Activated naive CD8-positive, alpha-beta T cell treated with anti-CD3 and anti-CD28 coated beads, Interleukin-2, amount 50 U/mL, for 24 hours (primary cell): ENCODE measurements around the gene PAGE5.

Experiments
- ATAC-seq: fragments of 150-1000 bp; cut with Tn5 transposase; one replicate; pipeline ENCODE4 v1.10.0; 2021
- DNase-seq: peaks from one replicate; pipeline ENCODE4 v3.0.0; 2021
- H3K27ac Mint-ChIP-seq: one replicate; pipeline ENCODE4 v1.8.0; 2021; ENCODE audit warnings: mild to moderate bottlenecking, mixed read lengths
- H3K27me3 Mint-ChIP-seq: one replicate; pipeline ENCODE4 v1.8.0; 2021; ENCODE audit warnings: mixed read lengths
- H3K36me3 Mint-ChIP-seq: one replicate; pipeline ENCODE4 v1.8.0; 2021; ENCODE audit warnings: low read depth, mixed read lengths
- H3K4me1 Mint-ChIP-seq: one replicate; pipeline ENCODE4 v1.8.0; 2021; ENCODE audit warnings: mixed read lengths
- H3K4me3 Mint-ChIP-seq: one replicate; pipeline ENCODE4 v1.8.0; 2021; ENCODE audit warnings: mild to moderate bottlenecking, moderate library complexity, mixed read lengths
- H3K9me3 Mint-ChIP-seq: one replicate; pipeline ENCODE4 v1.8.0; 2021; ENCODE audit warnings: mixed read lengths

The PAGE5 gene

DNA sequence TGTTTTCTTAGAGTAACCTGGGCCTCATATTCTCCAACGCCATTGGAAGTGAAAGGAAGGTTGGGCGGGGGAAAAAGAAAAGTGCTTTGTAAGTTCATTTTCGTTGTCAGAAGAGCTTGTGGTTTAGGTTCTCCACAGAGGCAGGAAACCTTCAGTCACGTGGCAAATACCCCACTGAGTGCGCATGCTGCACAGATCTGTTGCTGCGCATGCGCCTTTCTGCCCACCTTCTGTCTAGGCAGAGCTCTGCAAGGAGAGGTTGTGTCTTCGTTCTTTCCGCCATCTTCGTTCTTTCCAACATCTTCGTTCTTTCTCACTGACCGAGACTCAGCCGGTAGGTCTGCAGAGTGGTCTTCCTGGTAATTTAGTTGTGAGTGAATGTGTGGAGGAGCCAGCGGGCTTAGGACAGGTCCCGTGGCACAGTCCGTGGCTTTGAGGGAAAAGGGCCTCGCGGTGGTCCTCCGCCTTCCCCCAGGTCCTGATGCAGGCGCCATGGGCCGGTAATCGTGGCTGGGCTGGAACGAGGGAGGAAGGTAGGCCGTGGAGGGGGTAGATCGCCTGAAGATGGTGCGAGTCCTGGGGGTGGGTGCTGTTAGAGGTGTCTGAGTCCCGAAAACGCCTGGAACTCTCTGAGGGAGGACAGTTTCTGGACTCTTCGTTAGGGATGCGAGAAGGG lies at the start of gene PAGE5:
PAGE5 (plus strand) TSS at position 228 of the 676 bp plus-strand sequence. CDS start 1,037 bp downstream, outside the sequence.
- Mint-ChIP-seq H3K36me3 (no peaks in the 10 kb centered on the region), H3K27ac (no peak within 1 kb of the TSS), H3K4me1 (no peaks in the 10 kb centered on the region), H3K4me3 (no peak within 1 kb of the TSS), H3K27me3 (no peaks in the 10 kb centered on the region), H3K9me3 (no peaks in the 10 kb centered on the region)
- no peak for DNase-seq
- no peak for ATAC-seq

DNA sequence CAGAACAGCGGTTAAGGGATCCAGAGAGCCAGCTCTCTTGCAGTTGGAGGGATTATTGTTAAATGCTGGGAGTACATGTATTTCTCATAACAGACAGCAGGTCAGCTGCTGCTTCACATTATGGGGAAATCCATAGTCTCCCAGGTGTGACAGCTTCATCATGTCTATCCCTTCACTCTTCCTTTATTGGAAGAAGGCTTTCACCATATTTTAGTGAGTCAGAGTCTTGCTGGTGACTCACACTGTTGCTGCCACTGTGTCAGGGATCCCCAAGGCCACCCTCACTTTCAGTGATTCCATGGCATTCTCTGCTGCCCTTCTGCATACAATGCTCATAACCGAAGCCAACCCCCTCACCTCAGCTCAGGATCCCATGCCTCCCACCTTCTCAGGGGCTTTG lies 32.9 kb upstream of the PAGE5 start:
- Mint-ChIP-seq H3K27me3 (peaks cover 2% of the 10 kb centered on the region), H3K27ac (no peak overlapping the region), H3K4me3 (no peak overlapping the region), H3K36me3 (no peaks in the 10 kb centered on the region), H3K4me1 (no peaks in the 10 kb centered on the region), H3K9me3 (no peaks in the 10 kb centered on the region)
- DNase-seq (no peak), ATAC-seq (no peak)

GRCh38 chrX:55196688-55197087 lies 23.5 kb upstream of the PAGE5 start:
- Mint-ChIP-seq H3K27me3 (no peaks in the 10 kb centered on the region), H3K36me3 (no peaks in the 10 kb centered on the region), H3K4me3 (no peak overlapping the region), H3K9me3 (no peaks in the 10 kb centered on the region), H3K4me1 (no peaks in the 10 kb centered on the region), H3K27ac (no peak overlapping the region)
- no peak for ATAC-seq
- no peak for DNase-seq

- no peak overlapping the region for H3K4me3 Mint-ChIP-seq
- DNase-seq: no peak
- no peak overlapping the region for H3K27ac Mint-ChIP-seq
- no peaks in the 10 kb centered on the region for H3K27me3 Mint-ChIP-seq
- ATAC-seq: no peak
- no peaks in the 10 kb centered on the region for H3K36me3 Mint-ChIP-seq
- H3K9me3 Mint-ChIP-seq: no peaks in the 10 kb centered on the region
- no peaks in the 10 kb centered on the region for H3K4me1 Mint-ChIP-seq
Observed at GRCh38 chrX:55201930-55202579, 18.1 kb upstream of the PAGE5 start.

- Mint-ChIP-seq H3K4me3 (no peak overlapping the region), H3K27me3 (no peaks in the 10 kb centered on the region), H3K27ac (no peak overlapping the region), H3K36me3 (no peaks in the 10 kb centered on the region), H3K4me1 (no peaks in the 10 kb centered on the region), H3K9me3 (no peaks in the 10 kb centered on the region)
- DNase-seq: no peak
- ATAC-seq: no peak
Observed at GRCh38 chrX:55206162-55206941, 13.8 kb upstream of the PAGE5 start.

GRCh38 chrX:55210931-55211677 lies 9.0 kb upstream of the PAGE5 start:
- Mint-ChIP-seq H3K9me3 (no peaks in the 10 kb centered on the region), H3K4me3 (no peak overlapping the region), H3K36me3 (no peaks in the 10 kb centered on the region), H3K4me1 (no peaks in the 10 kb centered on the region), H3K27me3 (no peaks in the 10 kb centered on the region), H3K27ac (no peak overlapping the region)
- no peak for DNase-seq
- no peak for ATAC-seq

GRCh38 chrX:55213381-55213780 lies 6.8 kb upstream of the PAGE5 start:
- no peaks in the 10 kb centered on the region for H3K27me3 Mint-ChIP-seq
- DNase-seq (no peak), ATAC-seq (no peak)
- no peak overlapping the region for H3K4me3 Mint-ChIP-seq
- H3K4me1 Mint-ChIP-seq: no peaks in the 10 kb centered on the region
- H3K9me3 Mint-ChIP-seq: no peaks in the 10 kb centered on the region
- no peaks in the 10 kb centered on the region for H3K36me3 Mint-ChIP-seq
- H3K27ac Mint-ChIP-seq: no peak overlapping the region

DNA sequence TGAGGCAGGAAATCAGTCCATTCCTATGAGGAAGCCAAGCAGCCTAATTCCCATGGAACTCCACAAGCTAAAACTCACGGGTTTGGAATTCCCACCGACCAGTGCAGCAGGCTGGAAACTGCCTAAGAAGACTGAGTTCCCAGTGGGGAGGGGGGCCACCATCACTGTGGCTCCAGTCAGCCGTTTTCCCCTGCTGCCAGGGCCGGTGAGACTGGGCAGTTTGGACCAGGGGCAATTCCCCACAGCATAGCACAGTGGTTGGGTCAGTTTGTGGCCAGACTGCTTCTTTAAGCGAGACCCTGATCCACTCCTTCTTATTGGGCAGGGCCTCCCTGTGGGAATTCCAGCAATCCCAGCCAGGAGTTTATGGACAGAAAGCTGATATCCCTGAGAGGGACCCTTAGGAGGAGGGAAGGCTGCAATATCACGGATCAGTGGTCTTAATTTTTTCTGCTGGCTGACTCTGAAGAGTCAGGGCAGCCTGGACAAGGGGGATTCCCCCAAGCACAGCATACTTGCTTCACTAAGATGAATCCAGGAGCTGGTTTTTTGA lies 20.7 kb downstream of the PAGE5 start:
- no peaks in the 10 kb centered on the region for H3K9me3 Mint-ChIP-seq
- H3K36me3 Mint-ChIP-seq: no peaks in the 10 kb centered on the region
- no peak for DNase-seq
- H3K27me3 Mint-ChIP-seq: peaks cover 16% of the 10 kb centered on the region
- no peak overlapping the region for H3K27ac Mint-ChIP-seq
- ATAC-seq: no peak
- H3K4me1 Mint-ChIP-seq: no peaks in the 10 kb centered on the region
- H3K4me3 Mint-ChIP-seq: no peak overlapping the region

DNA sequence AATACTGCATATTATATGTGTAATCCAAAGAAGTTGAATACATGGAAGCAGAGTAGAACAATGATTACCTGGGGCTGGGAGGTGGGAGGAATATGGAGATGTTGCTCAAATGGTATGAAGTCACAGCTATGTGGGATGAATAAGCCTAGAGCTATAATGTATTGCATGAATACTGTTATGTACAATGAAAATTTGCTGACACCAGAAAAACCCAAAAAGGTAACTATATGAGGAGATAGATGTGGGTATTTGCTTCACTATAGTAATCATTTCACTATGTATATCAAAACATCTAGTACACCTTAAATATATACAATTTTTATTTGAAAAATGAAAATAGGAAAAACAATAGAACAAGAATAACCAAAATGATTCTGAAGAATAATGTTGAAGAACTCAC lies 33.4 kb downstream of the PAGE5 start:
- no peak for DNase-seq
- H3K36me3 Mint-ChIP-seq: no peaks in the 10 kb centered on the region
- peaks cover 3% of the 10 kb centered on the region for H3K27me3 Mint-ChIP-seq
- H3K27ac Mint-ChIP-seq: no peak overlapping the region
- no peak overlapping the region for H3K4me3 Mint-ChIP-seq
- no peaks in the 10 kb centered on the region for H3K9me3 Mint-ChIP-seq
- H3K4me1 Mint-ChIP-seq: no peaks in the 10 kb centered on the region
- no peak for ATAC-seq

GRCh38 chrX:55260806-55261205 lies 40.7 kb downstream of the PAGE5 start:
- Mint-ChIP-seq H3K4me1 (no peaks in the 10 kb centered on the region), H3K36me3 (no peaks in the 10 kb centered on the region), H3K9me3 (no peaks in the 10 kb centered on the region), H3K27ac (no peak overlapping the region), H3K27me3 (no peaks in the 10 kb centered on the region), H3K4me3 (no peak overlapping the region)
- ATAC-seq (no peak), DNase-seq (no peak)

GRCh38 chrX:55264816-55265215 lies 44.7 kb downstream of the PAGE5 start, which contains the start of gene PAGE3:
Gene PAGE3 (minus strand): TSS chrX:55264916. CDS start chrX:55263903, 1,013 bp downstream.
- H3K27me3 Mint-ChIP-seq: no peaks in the 10 kb centered on the region
- H3K27ac Mint-ChIP-seq: no peak within 1 kb of the TSS
- H3K9me3 Mint-ChIP-seq: no peaks in the 10 kb centered on the region
- no peaks in the 10 kb centered on the region for H3K36me3 Mint-ChIP-seq
- H3K4me1 Mint-ChIP-seq: no peaks in the 10 kb centered on the region
- no peak for ATAC-seq
- no peak for DNase-seq
- H3K4me3 Mint-ChIP-seq: no peak within 1 kb of the TSS
